ENCODE results near the gene PRPF19.

DNA sequence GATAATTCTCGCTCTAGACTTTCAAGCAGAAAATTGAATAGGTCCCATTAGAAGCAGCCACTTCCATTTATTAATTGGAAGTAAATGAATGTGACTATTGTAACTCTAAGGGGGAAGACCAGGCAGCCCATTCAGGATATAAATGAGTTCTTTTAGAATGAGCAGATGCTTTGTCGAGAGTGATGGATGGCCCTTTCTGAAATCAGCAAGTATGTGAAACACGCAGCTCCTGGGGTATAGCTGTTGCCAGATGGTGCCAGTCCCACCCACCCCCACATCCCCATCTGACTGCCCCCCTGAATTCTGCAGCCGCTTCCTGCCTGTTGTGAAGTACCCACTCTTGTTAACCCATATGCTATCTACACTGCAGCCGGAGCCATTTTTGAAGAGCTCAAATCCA is 41.9 kb upstream of the PRPF19 start:
- TF ChIP-seq, protein P1, sequence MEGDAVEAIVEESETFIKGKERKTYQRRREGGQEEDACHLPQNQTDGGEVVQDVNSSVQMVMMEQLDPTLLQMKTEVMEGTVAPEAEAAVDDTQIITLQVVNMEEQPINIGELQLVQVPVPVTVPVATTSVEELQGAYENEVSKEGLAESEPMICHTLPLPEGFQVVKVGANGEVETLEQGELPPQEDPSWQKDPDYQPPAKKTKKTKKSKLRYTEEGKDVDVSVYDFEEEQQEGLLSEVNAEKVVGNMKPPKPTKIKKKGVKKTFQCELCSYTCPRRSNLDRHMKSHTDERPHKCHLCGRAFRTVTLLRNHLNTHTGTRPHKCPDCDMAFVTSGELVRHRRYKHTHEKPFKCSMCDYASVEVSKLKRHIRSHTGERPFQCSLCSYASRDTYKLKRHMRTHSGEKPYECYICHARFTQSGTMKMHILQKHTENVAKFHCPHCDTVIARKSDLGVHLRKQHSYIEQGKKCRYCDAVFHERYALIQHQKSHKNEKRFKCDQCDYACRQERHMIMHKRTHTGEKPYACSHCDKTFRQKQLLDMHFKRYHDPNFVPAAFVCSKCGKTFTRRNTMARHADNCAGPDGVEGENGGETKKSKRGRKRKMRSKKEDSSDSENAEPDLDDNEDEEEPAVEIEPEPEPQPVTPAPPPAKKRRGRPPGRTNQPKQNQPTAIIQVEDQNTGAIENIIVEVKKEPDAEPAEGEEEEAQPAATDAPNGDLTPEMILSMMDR (IDR thresholded peaks at IDR 0.05), result no peak
- no peak for TF ChIP-seq ZFX (IDR thresholded peaks at IDR 0.05; ENCODE audit: borderline replicate concordance)
